ENCODE results near the gene DCAF4. TPM values are rescaled to one million over a fixed set of nuclear protein-coding genes. Genes with fewer than 3 reads are reported as not detected.

The DCAF4 gene
- polyA plus RNA-seq, 1 of the 3 experiments (the other 2 are of a cell fraction): 17.9 TPM

GRCh38 chr14:72924337-72924736 lies 1.9 kb upstream of the DCAF4 start:
- Histone ChIP-seq H3K36me3 (replicated peaks in 1 of 2; ENCODE audit: control insufficient read depth in 1 of 2, insufficient read depth in 2 of 2, low read length in 1 of 2) (no peaks in the 10 kb centered on the region), H3K4me2 (no peak overlapping the region), H3K27me3 (ENCODE audit: insufficient read depth) (no peaks in the 10 kb centered on the region), H3K9me3 (no peaks in the 10 kb centered on the region), H3K9me2 (no peaks in the 10 kb centered on the region), H3K79me2 (ENCODE audit: insufficient read depth) (peaks cover 10% of the 10 kb centered on the region), H4K20me1 (ENCODE audit: insufficient read depth) (no peaks in the 10 kb centered on the region), H3K27ac (ENCODE audit: low read depth in 2 of 2, low read length in 1 of 2) (no peak overlapping the region), H3K4me3 (ENCODE audit: low read depth in 2 of 2, low read length in 1 of 2) (no peak overlapping the region), H2AFZ (ENCODE audit: low read depth) (no peak overlapping the region), H3K9ac (no peak overlapping the region), H3F3A (replicated peaks; ENCODE audit: insufficient read depth) (no peaks in the 10 kb centered on the region), H3K4me1 (ENCODE audit: control insufficient read depth in 1 of 2, insufficient read depth in 2 of 2, low read depth in 1 of 2, low read length in 1 of 2) (peaks cover 0 to 12% of the 10 kb centered on the region in 2 experiments; a peak in 1 of 4 replicates)
- peak; percentile 40 for DNase-seq
- WGBS (ENCODE audit: low lambda C conversion rate): 36% methylated on average over 5 of the region's 5 CpGs
- ChIA-PET CTCF (interaction anchor here (0.7 to 4.3 kb wide), 5 partner anchors 20 to 410 kb away, joined by 3 to 34 read pairs (median 15); no protein-coding TSS in a partner anchor), POLR2A (no interaction called here)
- TF ChIP-seq CHD2 (IDR thresholded peaks at IDR 0.05; ENCODE audit: low read length, partially characterized antibody) (no peak), GATA2 (CRISPR knock-in tag; IDR thresholded peaks at IDR 0.05) (0 out of 2 replicates have a peak, but pooled peaks have one; percentile 14)

GRCh38 chr14:72925171-72925759 lies 999 bp upstream of the DCAF4 start:
- no peaks in the 10 kb centered on the region for H3K36me3 ChIP-seq (replicated peaks in 1 of 2; ENCODE audit: control insufficient read depth in 1 of 2, insufficient read depth in 2 of 2, low read length in 1 of 2)
- WGBS (ENCODE audit: low lambda C conversion rate): 90% methylated on average over 22 of the region's 22 CpGs
- no peaks in the 10 kb centered on the region for H4K20me1 ChIP-seq (ENCODE audit: insufficient read depth)
- TF ChIP-seq FOXM1 (IDR thresholded peaks at IDR 0.05; ENCODE audit: low read depth) (no peak), MAX (IDR thresholded peaks at IDR 0.05; ENCODE audit: low read depth) (no peak), MEF2A (IDR thresholded peaks at IDR 0.05; ENCODE audit: borderline replicate concordance, low read depth) (no peak), NRF1 (IDR thresholded peaks at IDR 0.05; ENCODE audit: low read depth, low read length) (no peak), ZBTB33 (IDR thresholded peaks at IDR 0.05; ENCODE audit: borderline replicate concordance, low read depth) (no peak)
- peak overlapping the region; percentile 100 for H3K4me2 ChIP-seq
- no peak overlapping the region for H3K9ac ChIP-seq
- no peaks in the 10 kb centered on the region for H3K27me3 ChIP-seq (ENCODE audit: insufficient read depth)
- H3K9me2 ChIP-seq: no peaks in the 10 kb centered on the region
- H3K9me3 ChIP-seq: no peaks in the 10 kb centered on the region
- peak overlapping the region; percentile 79 to 93; a peak in 3 of 4 replicates for H3K4me3 ChIP-seq (ENCODE audit: low read depth in 2 of 2, low read length in 1 of 2)
- no peaks in the 10 kb centered on the region for H3F3A ChIP-seq (replicated peaks; ENCODE audit: insufficient read depth)
- no peak overlapping the region for H3K27ac ChIP-seq (ENCODE audit: low read depth in 2 of 2, low read length in 1 of 2)
- H3K4me1 ChIP-seq (ENCODE audit: control insufficient read depth in 1 of 2, insufficient read depth in 2 of 2, low read depth in 1 of 2, low read length in 1 of 2): peaks cover 0 to 12% of the 10 kb centered on the region in 2 experiments; a peak in 1 of 4 replicates
- peaks cover 15% of the 10 kb centered on the region for H3K79me2 ChIP-seq (ENCODE audit: insufficient read depth)
- peak overlapping the region; percentile 70; the same call in 1 of the 2 replicates for H2AFZ ChIP-seq (ENCODE audit: low read depth)
- DNase-seq: no peak
- ChIA-PET CTCF (interaction anchor here (0.8 to 4.3 kb wide), 5 partner anchors 14 to 411 kb away, joined by 3 to 34 read pairs (median 15); no protein-coding TSS in a partner anchor), POLR2A (no interaction called here)
